HG03159 (cell line): ENCODE measurements around the gene IVL.

ENCODE experiments used
- ATAC-seq: cut with Tn5 transposase; IDR thresholded peaks from one replicate; pipeline ENCODE4 v1.9.1; 2021; ENCODE audit warnings: mild to moderate bottlenecking, moderate library complexity; ENCODE audit not compliant: unreplicated experiment

Gene IVL

DNA sequence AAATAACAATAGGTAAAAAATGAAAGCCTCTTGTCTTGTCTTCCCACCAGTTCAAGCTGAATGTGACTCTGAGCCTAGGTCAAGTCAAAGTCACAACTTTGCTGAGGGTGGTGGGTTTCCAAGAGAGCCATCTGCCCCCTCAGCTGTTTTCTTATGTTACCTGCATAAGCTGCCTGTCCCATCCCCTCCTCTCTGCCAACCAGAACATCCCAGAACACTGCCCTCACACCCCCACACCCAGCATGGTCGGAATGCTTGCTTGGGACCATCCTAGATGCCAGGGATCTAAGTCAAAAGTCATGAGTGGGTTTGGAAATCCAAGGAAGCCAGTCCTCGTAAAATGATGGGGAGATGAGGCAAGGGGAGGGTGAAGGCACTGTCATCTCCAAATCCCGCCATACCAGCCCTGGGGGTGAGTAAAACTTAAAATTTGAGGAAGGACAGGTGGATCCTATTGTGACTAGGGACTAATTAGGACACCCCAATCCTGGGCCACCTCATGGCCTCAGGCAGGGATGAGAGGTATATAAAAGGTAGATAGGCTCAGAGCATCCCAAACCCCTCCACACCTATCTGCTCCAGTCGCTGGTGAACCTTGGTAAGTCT is 38.4 kb downstream of the IVL start, which contains the start of gene SPRR5:
Gene SPRR5 (plus strand): TSS at position 556 of the 606 bp plus-strand sequence. CDS start 1,349 bp downstream, outside the sequence.
- ATAC-seq, result no peak

DNA sequence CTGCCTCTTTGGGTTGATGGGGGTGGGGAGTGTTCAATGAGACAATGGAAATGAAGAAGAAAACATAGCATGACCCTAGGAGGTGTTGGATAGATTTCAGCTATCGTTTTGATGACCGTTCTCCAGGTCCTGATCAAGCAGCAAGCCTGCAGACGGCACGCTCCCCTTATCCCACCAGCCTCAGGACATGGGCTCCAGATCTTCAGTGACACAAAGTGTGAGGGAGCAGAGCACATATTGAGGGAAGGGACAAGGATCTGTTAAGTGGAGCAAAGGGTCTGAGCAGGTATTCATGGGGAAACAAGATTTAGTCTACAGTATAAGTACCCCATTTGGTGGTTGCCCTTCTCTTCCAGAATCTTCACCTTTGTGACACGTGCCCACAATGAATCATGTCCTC is 43.4 kb downstream of the IVL start:
- ATAC-seq, result no peak

DNA sequence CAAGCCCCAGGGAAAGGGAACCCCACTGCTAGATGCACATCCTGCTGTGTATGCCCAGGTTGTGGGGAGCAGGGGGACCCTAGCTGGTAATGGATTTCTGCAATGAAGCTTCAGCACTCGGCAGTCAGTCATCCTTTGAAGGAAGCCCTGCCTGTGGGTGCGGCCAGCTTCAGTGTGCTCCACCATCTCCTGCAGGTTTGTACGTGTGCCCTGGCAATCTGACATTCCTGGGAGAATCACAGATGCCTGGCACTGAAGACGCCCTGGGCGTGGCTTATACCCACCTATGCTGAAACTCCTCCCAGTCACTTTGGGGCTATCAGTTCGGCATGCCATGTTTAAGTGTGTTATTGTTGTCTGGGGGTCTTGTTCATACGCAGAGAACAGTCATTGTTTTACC is 45.4 kb downstream of the IVL start:
- no peak for ATAC-seq

DNA sequence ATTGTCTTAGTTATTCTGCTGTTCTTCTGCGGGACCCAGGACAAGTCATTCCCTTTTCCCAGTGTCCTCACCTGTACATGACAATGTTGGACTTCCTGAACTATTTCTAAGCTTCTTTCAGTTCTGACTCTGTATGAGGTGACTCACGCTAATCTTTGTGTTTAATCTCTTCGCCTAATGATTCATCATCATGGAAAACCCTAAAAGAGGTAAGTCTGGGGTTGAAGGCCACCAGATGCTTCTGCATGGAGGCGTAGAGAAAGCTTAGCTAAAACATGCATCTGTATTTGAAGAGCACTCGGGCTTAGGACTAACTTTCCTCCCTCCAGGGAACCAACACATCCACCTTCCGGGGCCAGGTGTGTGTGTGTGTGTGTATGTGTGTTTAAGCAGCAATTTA is 46.1 kb downstream of the IVL start:
- ATAC-seq, result no peak

DNA sequence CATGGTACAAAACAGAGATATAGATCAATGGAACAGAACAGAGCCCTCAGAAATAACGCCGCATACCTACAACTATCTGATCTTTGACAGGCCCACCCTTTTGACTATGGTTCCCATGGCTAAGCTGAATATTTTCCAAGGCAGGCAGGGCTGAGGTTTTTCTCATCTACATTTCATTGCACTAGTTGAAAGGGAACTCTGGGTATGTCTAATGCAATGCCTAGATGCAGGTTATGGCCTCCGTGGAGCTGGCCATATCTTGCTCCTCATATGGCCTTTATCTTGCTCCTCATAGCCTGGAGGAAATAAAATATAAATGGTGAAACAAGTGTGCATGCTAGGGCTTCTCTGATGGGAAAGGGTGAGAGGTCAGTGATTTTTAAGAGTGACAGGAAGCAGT is 49.2 kb downstream of the IVL start:
- ATAC-seq, result no peak

DNA sequence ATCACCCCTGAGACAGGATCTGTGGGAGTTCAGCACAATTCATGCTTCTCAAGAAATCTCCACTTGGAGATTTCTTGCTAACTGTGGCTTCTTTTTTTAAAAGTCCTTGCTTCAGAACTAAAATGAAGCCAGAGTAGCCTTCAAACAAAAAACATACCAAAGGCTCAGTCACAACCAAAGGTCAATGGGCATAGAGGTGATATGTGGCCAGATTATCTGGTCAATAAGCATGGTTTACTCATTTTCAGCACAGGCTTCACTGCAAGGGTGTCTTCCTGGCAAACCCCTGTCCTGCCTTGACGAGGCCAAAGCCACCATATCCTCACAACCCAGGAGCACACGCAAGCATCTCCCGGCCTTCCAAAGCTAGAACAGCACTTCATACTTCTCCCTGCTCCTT is 50.9 kb downstream of the IVL start:
- no peak for ATAC-seq

DNA sequence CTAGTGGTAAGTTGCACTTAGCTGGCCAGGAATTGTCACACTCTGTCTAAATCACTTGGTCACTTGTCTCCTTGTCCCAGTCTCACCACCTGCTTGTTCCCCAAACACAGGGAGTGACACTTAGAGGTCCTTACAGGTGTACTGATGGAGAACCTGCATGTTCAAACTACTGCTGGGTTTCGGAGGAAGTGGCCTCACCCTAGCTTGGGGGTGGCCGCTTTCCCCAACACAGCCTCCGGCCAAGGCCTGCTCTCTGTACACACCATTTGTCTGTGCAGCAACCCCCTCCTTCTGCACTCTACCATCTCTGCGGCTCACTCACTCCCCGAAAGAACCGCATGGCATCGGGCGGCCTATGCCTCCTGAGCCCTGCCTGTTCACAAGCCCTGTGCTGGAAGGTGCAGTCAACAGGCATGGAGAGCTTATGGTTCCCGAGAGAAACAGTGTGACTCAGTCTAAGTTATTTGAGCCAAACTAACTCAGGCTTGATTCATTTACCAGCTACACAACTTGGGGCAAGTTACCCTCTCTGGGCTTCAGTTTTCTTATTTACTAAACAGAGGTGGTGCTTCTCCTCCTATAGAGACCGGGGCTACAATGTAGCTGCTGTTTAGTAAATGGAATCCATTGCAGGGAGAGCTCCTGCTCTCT is 51.6 kb downstream of the IVL start:
- no peak for ATAC-seq

DNA sequence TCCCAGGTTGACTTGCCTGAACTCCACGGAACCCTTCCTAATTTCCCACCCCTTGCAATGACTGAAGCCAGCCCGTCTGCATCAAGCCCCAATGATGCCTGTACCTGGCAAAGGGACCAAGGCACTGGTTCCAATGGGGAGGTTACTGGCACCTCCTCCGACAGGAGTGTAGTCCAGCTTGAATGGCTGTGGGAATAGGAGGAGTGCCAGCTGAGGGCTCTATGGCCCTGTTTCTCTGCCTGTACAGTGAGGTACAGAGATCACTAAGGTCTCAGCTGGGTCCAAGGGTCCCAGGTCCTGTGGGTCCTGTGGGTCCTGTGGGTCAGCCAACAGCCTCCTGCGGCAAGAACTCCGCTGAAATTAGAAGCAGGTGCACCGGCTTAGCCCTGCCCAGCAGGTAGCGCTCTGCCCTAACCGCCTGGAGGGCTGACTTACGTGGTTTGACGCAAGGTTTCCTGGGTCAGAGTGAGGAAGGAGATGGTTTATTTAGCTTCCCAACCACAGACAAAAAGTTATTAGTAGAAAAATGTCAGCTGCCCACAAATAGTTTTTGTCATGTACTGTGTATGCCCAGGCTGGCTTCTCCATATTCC is 52.2 kb downstream of the IVL start:
- ATAC-seq, result no peak
